ENCODE results near the gene CNPY4.

CNPY4 gene

GRCh38 chr7:100074841-100075240 lies 44.6 kb upstream of the CNPY4 start:
- Histone ChIP-seq H3K4me3 (replicated peaks; ENCODE audit: insufficient read depth, low read length) (no peak overlapping the region), H3K27ac (replicated peaks) (no peak overlapping the region), H3K27me3 (ENCODE audit: insufficient read depth, poor library complexity, severe bottlenecking) (no peaks in the 10 kb centered on the region)
- TF ChIP-seq, protein P1, sequence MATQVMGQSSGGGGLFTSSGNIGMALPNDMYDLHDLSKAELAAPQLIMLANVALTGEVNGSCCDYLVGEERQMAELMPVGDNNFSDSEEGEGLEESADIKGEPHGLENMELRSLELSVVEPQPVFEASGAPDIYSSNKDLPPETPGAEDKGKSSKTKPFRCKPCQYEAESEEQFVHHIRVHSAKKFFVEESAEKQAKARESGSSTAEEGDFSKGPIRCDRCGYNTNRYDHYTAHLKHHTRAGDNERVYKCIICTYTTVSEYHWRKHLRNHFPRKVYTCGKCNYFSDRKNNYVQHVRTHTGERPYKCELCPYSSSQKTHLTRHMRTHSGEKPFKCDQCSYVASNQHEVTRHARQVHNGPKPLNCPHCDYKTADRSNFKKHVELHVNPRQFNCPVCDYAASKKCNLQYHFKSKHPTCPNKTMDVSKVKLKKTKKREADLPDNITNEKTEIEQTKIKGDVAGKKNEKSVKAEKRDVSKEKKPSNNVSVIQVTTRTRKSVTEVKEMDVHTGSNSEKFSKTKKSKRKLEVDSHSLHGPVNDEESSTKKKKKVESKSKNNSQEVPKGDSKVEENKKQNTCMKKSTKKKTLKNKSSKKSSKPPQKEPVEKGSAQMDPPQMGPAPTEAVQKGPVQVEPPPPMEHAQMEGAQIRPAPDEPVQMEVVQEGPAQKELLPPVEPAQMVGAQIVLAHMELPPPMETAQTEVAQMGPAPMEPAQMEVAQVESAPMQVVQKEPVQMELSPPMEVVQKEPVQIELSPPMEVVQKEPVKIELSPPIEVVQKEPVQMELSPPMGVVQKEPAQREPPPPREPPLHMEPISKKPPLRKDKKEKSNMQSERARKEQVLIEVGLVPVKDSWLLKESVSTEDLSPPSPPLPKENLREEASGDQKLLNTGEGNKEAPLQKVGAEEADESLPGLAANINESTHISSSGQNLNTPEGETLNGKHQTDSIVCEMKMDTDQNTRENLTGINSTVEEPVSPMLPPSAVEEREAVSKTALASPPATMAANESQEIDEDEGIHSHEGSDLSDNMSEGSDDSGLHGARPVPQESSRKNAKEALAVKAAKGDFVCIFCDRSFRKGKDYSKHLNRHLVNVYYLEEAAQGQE (IDR thresholded peaks at IDR 0.05; ENCODE audit: insufficient replicate concordance, low read depth): no peak
- TF ChIP-seq GABPA (IDR thresholded peaks at IDR 0.05; ENCODE audit: low read depth): no peak
- TF ChIP-seq SPI1 (IDR thresholded peaks at IDR 0.05; ENCODE audit: borderline replicate concordance, low read depth): no peak
- no peak for TF ChIP-seq POLR2AphosphoS5 (IDR thresholded peaks at IDR 0.05; ENCODE audit: low read depth)
- no peak for TF ChIP-seq CTCF (IDR thresholded peaks at IDR 0.05; ENCODE audit: insufficient read depth, low read length)
- no peak for DNase-seq (ENCODE audit: low read depth in 1 of 2, low spot score in 1 of 2)

DNA sequence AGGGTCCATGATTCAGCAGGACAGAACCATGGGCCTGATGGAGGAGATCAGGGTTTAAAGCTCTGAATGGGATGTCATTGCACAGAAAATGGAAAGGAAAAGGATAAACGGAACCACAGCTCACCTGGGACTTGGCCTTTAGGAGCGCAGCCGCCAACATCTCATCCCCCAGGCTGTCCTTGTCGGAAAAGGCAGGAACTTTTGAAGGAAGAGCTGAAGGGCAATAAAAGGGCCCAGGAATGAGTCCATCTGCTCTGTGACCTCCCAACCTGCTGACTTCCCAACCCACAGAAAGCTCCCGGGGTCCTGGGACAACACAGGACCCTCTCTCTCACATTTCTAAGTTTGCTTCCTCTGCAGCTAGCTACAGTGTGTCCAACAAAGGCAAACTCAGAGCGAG lies 44.0 kb upstream of the CNPY4 start:
- no peak for TF ChIP-seq GABPA (IDR thresholded peaks at IDR 0.05; ENCODE audit: low read depth)
- TF ChIP-seq SPI1 (IDR thresholded peaks at IDR 0.05; ENCODE audit: borderline replicate concordance, low read depth): no peak
- no peak for TF ChIP-seq CTCF (IDR thresholded peaks at IDR 0.05; ENCODE audit: insufficient read depth, low read length)
- TF ChIP-seq POLR2AphosphoS5 (IDR thresholded peaks at IDR 0.05; ENCODE audit: low read depth): no peak
- TF ChIP-seq, protein P1 (IDR thresholded peaks at IDR 0.05; ENCODE audit: insufficient replicate concordance, low read depth): no peak
- no peaks in the 10 kb centered on the region for H3K27me3 ChIP-seq (ENCODE audit: insufficient read depth, poor library complexity, severe bottlenecking)
- no peak overlapping the region for H3K27ac ChIP-seq (replicated peaks)
- DNase-seq (ENCODE audit: low read depth in 1 of 2, low spot score in 1 of 2): no peak
- no peak overlapping the region for H3K4me3 ChIP-seq (replicated peaks; ENCODE audit: insufficient read depth, low read length)

- H3K27ac ChIP-seq (replicated peaks): no peak overlapping the region
- H3K4me3 ChIP-seq (replicated peaks; ENCODE audit: insufficient read depth, low read length): no peak overlapping the region
- no peaks in the 10 kb centered on the region for H3K27me3 ChIP-seq (ENCODE audit: insufficient read depth, poor library complexity, severe bottlenecking)
- DNase-seq (ENCODE audit: low read depth in 1 of 2, low spot score in 1 of 2): no peak
- TF ChIP-seq POLR2AphosphoS5 (IDR thresholded peaks at IDR 0.05; ENCODE audit: low read depth): no peak
These were observed 42.2 kb upstream of the CNPY4 start for GRCh38 chr7:100077205-100077604.

DNA sequence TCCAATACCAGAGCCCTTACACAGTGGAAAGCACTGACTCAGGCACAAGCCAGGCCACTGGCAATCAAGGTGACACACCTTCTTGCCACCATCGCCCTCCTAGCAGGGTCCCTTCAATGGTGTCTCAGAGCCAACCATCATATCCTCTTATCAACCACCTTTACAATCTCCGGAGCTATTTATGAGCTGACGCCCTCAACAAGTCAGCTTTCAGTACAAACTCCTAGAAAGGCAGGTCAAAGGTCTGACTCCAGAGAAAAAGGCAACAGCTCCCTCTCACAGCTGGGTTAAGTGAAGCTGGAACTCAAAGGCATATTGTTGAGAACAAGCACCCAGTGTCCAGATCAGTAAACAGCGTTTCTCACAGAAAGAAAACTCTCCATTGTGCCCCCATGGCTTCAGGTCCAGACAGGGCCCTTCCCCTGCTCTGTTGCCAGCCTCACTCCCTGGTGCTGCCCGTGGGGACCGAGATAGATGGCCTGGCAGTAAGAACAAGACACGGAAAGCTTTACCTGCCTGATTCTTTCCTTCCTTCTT lies 40.3 kb upstream of the CNPY4 start:
- no peak overlapping the region for H3K4me3 ChIP-seq (replicated peaks; ENCODE audit: insufficient read depth, low read length)
- DNase-seq (ENCODE audit: low read depth in 1 of 2, low spot score in 1 of 2): no peak
- TF ChIP-seq SPI1 (IDR thresholded peaks at IDR 0.05; ENCODE audit: borderline replicate concordance, low read depth) (no peak), GABPA (IDR thresholded peaks at IDR 0.05; ENCODE audit: low read depth) (no peak), POLR2AphosphoS5 (IDR thresholded peaks at IDR 0.05; ENCODE audit: low read depth) (no peak), CTCF (IDR thresholded peaks at IDR 0.05; ENCODE audit: insufficient read depth, low read length) (no peak)
- TF ChIP-seq, protein P1 (IDR thresholded peaks at IDR 0.05; ENCODE audit: insufficient replicate concordance, low read depth): no peak
- H3K27me3 ChIP-seq (ENCODE audit: insufficient read depth, poor library complexity, severe bottlenecking): no peaks in the 10 kb centered on the region
- no peak overlapping the region for H3K27ac ChIP-seq (replicated peaks)
